ENCODE measurements around the gene PSORS1C2.
"Not testable (repeated sequence)": the region's sequence is repeated elsewhere in the genome, so short reads cannot be mapped to it uniquely, and the experiment has no call there.

The PSORS1C2 gene

GRCh38 chr6:31170987-31171671, 32.3 kb upstream of the PSORS1C2 start:
- no peak for DNase-seq (ENCODE audit: low read depth in 1 of 2, low spot score in 1 of 2)
- Histone ChIP-seq H3K27ac (replicated peaks) (no peak overlapping the region), H3K27me3 (ENCODE audit: insufficient read depth, poor library complexity, severe bottlenecking) (no peaks in the 10 kb centered on the region), H3K4me3 (replicated peaks; ENCODE audit: insufficient read depth, low read length) (no peak overlapping the region)
- TF ChIP-seq POLR2AphosphoS5 (IDR thresholded peaks at IDR 0.05; ENCODE audit: low read depth) (no peak), GABPA (IDR thresholded peaks at IDR 0.05; ENCODE audit: low read depth) (no peak), SPI1 (IDR thresholded peaks at IDR 0.05; ENCODE audit: borderline replicate concordance, low read depth) (no peak)
- TF ChIP-seq, protein P1, sequence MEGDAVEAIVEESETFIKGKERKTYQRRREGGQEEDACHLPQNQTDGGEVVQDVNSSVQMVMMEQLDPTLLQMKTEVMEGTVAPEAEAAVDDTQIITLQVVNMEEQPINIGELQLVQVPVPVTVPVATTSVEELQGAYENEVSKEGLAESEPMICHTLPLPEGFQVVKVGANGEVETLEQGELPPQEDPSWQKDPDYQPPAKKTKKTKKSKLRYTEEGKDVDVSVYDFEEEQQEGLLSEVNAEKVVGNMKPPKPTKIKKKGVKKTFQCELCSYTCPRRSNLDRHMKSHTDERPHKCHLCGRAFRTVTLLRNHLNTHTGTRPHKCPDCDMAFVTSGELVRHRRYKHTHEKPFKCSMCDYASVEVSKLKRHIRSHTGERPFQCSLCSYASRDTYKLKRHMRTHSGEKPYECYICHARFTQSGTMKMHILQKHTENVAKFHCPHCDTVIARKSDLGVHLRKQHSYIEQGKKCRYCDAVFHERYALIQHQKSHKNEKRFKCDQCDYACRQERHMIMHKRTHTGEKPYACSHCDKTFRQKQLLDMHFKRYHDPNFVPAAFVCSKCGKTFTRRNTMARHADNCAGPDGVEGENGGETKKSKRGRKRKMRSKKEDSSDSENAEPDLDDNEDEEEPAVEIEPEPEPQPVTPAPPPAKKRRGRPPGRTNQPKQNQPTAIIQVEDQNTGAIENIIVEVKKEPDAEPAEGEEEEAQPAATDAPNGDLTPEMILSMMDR (IDR thresholded peaks at IDR 0.05; ENCODE audit: insufficient read depth, low read length) = no peak
- TF ChIP-seq, protein P2, sequence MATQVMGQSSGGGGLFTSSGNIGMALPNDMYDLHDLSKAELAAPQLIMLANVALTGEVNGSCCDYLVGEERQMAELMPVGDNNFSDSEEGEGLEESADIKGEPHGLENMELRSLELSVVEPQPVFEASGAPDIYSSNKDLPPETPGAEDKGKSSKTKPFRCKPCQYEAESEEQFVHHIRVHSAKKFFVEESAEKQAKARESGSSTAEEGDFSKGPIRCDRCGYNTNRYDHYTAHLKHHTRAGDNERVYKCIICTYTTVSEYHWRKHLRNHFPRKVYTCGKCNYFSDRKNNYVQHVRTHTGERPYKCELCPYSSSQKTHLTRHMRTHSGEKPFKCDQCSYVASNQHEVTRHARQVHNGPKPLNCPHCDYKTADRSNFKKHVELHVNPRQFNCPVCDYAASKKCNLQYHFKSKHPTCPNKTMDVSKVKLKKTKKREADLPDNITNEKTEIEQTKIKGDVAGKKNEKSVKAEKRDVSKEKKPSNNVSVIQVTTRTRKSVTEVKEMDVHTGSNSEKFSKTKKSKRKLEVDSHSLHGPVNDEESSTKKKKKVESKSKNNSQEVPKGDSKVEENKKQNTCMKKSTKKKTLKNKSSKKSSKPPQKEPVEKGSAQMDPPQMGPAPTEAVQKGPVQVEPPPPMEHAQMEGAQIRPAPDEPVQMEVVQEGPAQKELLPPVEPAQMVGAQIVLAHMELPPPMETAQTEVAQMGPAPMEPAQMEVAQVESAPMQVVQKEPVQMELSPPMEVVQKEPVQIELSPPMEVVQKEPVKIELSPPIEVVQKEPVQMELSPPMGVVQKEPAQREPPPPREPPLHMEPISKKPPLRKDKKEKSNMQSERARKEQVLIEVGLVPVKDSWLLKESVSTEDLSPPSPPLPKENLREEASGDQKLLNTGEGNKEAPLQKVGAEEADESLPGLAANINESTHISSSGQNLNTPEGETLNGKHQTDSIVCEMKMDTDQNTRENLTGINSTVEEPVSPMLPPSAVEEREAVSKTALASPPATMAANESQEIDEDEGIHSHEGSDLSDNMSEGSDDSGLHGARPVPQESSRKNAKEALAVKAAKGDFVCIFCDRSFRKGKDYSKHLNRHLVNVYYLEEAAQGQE (IDR thresholded peaks at IDR 0.05; ENCODE audit: insufficient replicate concordance, low read depth) = no peak

- H3K27ac ChIP-seq (replicated peaks) = no peak within 1 kb of the TSS
- DNase-seq (ENCODE audit: low read depth in 1 of 2, low spot score in 1 of 2) = no peak
- no peaks in the 10 kb centered on the region for H3K27me3 ChIP-seq (ENCODE audit: insufficient read depth, poor library complexity, severe bottlenecking)
- TF ChIP-seq SPI1 (IDR thresholded peaks at IDR 0.05; ENCODE audit: borderline replicate concordance, low read depth) = no peak
- TF ChIP-seq, protein P2 (IDR thresholded peaks at IDR 0.05; ENCODE audit: insufficient replicate concordance, low read depth) = no peak
- TF ChIP-seq, protein P1 (IDR thresholded peaks at IDR 0.05; ENCODE audit: insufficient read depth, low read length) = no peak
- no peak for TF ChIP-seq GABPA (IDR thresholded peaks at IDR 0.05; ENCODE audit: low read depth)
- TF ChIP-seq POLR2AphosphoS5 (IDR thresholded peaks at IDR 0.05; ENCODE audit: low read depth) = no peak
- H3K4me3 ChIP-seq (replicated peaks; ENCODE audit: insufficient read depth, low read length) = no peak within 1 kb of the TSS
Measured at GRCh38 chr6:31170600-31170881, 31.7 kb upstream of the PSORS1C2 start, which contains the start of gene POU5F1. Gene POU5F1 (minus strand): TSS chr6:31170682. CDS start chr6:31170620, 62 bp downstream.

GRCh38 chr6:31169858-31170599, 31.2 kb upstream of the PSORS1C2 start:
- not testable (repeated sequence) for H3K27me3 ChIP-seq (ENCODE audit: insufficient read depth, poor library complexity, severe bottlenecking); H3K27ac ChIP-seq (replicated peaks); H3K4me3 ChIP-seq (replicated peaks; ENCODE audit: insufficient read depth, low read length); DNase-seq (ENCODE audit: low read depth in 1 of 2, low spot score in 1 of 2)

DNA sequence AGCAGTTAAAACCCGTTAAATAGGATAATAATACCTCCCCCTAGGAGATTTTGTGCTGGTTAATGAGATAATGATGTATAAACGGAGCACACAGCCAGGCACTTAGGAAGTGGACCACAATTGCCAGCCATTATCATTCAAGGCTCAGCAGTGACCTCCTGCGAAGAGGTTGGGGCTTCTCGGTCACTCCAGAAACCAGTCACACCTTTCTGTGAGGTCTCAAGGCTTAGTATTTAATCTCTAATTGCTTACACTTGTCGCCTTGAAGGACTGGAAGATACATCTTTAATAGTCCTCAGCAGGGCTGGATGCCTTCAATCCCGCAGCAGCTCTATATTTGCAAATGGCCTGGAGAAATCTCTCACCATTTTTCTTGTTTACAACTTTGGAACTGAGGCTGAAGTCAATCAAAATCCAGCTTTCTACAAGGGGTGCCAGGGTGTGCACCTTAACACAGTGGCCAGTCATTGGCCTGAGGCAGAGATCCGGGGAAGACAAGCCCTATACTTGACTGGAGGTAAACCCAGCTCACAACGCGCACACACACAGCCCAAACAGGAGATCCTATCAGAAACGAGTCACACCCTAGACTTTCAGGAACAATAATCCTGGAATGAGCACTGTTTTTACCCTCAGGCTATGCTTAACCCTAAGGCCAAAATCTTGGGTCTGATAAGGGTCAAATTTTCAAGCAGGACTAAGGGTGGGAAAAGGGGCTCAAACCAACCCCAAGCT, 30.4 kb upstream of the PSORS1C2 start:
- Histone ChIP-seq H3K4me3 (replicated peaks; ENCODE audit: insufficient read depth, low read length) (no peak overlapping the region), H3K27me3 (ENCODE audit: insufficient read depth, poor library complexity, severe bottlenecking) (no peaks in the 10 kb centered on the region), H3K27ac (replicated peaks) (no peak overlapping the region)
- DNase-seq (ENCODE audit: low read depth in 1 of 2, low spot score in 1 of 2) = no peak
- TF ChIP-seq GABPA (IDR thresholded peaks at IDR 0.05; ENCODE audit: low read depth) (no peak), SPI1 (IDR thresholded peaks at IDR 0.05; ENCODE audit: borderline replicate concordance, low read depth) (no peak), POLR2AphosphoS5 (IDR thresholded peaks at IDR 0.05; ENCODE audit: low read depth) (no peak)
- TF ChIP-seq, protein P2 (IDR thresholded peaks at IDR 0.05; ENCODE audit: insufficient replicate concordance, low read depth) = no peak
- TF ChIP-seq, protein P1 (IDR thresholded peaks at IDR 0.05; ENCODE audit: insufficient read depth, low read length) = no peak
